ENCODE results near the gene ATOH8. TPM values are rescaled to one million over a fixed set of nuclear protein-coding genes. Genes with fewer than 3 reads are reported as not detected.
A peak's percentile ranks its signal among the peaks of the same experiment; 100 is the strongest.

ATOH8 gene
- total and polyA plus RNA-seq, 2 experiments from 2014 or later = 4.8 to 10.6 TPM

DNA sequence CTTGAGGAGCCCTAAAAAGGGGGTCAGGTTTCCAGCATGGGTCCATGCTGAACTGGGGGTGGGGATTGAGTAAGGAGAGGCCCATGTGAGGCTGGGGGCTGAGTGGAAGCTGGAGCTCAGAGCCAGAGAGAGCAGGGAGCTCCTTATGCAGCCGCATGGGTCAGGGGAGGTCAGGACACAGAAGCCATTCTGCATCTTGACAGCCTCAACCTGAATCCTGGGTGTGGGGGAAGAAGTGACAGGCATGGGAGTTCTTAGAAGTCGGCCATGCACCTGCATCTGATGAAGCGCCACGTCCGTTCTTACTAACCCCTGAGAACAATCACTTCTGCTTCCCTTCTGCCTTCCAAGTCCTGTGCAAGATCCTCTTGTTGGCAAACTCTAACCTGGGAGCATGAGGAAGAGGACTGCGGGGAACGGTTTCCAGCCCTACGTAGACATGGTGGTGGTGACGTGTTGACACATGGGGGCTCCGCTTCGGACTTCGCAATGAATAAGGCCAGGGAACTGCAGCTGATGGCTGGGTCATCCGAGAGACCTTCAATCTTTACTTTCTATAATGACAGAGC, 37.4 kb upstream of the ATOH8 start:
- Histone ChIP-seq H3K4me3 (no peak overlapping the region), H3K36me3 (no peaks in the 10 kb centered on the region), H3K9me3 (ENCODE audit: low read depth) (no peaks in the 10 kb centered on the region), H3K27ac (peak overlapping the region; percentile 20), H3K4me1 (ENCODE audit: low read depth) (peaks cover 11% of the 10 kb centered on the region), H3K27me3 (no peaks in the 10 kb centered on the region)
- peak in 1 of 2 donors; percentile 50 for DNase-seq (ENCODE audit: low read depth in 1 of 2, low spot score in 1 of 2)
- TF ChIP-seq, protein P1, sequence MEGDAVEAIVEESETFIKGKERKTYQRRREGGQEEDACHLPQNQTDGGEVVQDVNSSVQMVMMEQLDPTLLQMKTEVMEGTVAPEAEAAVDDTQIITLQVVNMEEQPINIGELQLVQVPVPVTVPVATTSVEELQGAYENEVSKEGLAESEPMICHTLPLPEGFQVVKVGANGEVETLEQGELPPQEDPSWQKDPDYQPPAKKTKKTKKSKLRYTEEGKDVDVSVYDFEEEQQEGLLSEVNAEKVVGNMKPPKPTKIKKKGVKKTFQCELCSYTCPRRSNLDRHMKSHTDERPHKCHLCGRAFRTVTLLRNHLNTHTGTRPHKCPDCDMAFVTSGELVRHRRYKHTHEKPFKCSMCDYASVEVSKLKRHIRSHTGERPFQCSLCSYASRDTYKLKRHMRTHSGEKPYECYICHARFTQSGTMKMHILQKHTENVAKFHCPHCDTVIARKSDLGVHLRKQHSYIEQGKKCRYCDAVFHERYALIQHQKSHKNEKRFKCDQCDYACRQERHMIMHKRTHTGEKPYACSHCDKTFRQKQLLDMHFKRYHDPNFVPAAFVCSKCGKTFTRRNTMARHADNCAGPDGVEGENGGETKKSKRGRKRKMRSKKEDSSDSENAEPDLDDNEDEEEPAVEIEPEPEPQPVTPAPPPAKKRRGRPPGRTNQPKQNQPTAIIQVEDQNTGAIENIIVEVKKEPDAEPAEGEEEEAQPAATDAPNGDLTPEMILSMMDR (IDR thresholded peaks at IDR 0.05; ENCODE audit: low read depth, low read length) = no peak

DNA sequence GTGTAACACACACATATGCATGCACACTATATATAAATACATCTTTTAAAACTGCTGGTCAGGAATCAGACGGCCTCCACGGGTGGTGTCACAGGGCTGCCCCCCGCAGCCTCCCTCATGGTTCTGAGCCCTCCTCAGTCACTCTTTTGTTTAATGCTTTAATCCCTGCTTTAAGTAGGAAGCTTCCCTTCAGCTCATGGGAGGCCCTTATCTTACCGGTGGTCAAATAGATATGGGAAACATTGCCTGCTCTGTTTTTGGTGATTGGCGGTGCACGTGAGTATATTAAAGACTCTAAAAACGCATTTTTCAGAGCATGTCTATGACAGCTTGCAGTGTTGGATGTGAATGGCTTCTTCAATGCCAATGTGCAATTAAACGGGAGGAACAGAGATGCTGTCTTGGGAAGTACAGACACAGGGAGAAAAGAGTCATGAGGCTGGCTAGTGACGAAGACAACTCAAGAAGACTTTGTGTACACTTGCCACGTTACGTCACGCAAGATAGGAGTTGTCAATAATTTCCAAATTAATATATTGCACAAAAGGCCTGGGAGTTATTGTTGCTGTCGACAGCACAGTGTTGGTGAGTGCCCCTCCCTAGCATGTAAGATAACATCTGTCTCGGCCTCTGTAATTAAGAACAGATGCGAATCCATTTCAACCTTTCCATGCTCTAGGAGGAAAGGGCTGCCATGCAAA, 36.3 kb upstream of the ATOH8 start:
- H3K27ac ChIP-seq = no peak overlapping the region
- TF ChIP-seq, protein P1 (IDR thresholded peaks at IDR 0.05; ENCODE audit: low read depth, low read length) = no peak
- H3K4me1 ChIP-seq (ENCODE audit: low read depth) = peaks cover 11% of the 10 kb centered on the region
- H3K36me3 ChIP-seq = no peaks in the 10 kb centered on the region
- peak in 1 of 2 donors; percentile 70 for DNase-seq (ENCODE audit: low read depth in 1 of 2, low spot score in 1 of 2)
- H3K9me3 ChIP-seq (ENCODE audit: low read depth) = no peaks in the 10 kb centered on the region
- H3K4me3 ChIP-seq = no peak overlapping the region
- no peaks in the 10 kb centered on the region for H3K27me3 ChIP-seq

DNA sequence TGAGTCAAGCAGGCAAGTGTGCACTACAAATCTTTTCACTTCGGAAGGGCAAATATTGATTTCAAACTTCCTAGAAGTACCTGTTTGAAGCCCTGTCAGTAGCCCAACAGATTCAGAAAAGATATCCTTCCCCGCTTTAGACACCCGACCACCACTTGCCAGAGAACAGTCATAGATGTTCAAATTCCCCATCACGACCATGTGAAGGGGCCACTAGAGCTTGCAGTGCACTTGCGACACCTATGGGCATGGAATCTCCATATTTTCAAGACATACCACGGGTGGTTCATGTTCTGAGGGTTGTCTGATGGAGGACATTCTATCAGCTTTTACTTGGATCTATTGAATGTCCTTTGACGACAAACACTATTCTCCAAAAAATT, 35.8 kb upstream of the ATOH8 start:
- Histone ChIP-seq H3K27me3 (no peaks in the 10 kb centered on the region), H3K4me3 (no peak overlapping the region), H3K9me3 (ENCODE audit: low read depth) (no peaks in the 10 kb centered on the region), H3K4me1 (ENCODE audit: low read depth) (peaks cover 11% of the 10 kb centered on the region), H3K27ac (no peak overlapping the region), H3K36me3 (no peaks in the 10 kb centered on the region)
- TF ChIP-seq, protein P1 (IDR thresholded peaks at IDR 0.05; ENCODE audit: low read depth, low read length) = no peak
- DNase-seq (ENCODE audit: low read depth in 1 of 2, low spot score in 1 of 2) = no peak

- no peak for DNase-seq (ENCODE audit: low read depth in 1 of 2, low spot score in 1 of 2)
- Histone ChIP-seq H3K4me1 (ENCODE audit: low read depth) (peaks cover 11% of the 10 kb centered on the region), H3K27me3 (no peaks in the 10 kb centered on the region), H3K4me3 (no peak overlapping the region), H3K9me3 (ENCODE audit: low read depth) (no peaks in the 10 kb centered on the region), H3K27ac (no peak overlapping the region), H3K36me3 (no peaks in the 10 kb centered on the region)
- TF ChIP-seq, protein P1 (IDR thresholded peaks at IDR 0.05; ENCODE audit: low read depth, low read length) = no peak
These were observed 34.8 kb upstream of the ATOH8 start for GRCh38 chr2:85718885-85719492.

DNA sequence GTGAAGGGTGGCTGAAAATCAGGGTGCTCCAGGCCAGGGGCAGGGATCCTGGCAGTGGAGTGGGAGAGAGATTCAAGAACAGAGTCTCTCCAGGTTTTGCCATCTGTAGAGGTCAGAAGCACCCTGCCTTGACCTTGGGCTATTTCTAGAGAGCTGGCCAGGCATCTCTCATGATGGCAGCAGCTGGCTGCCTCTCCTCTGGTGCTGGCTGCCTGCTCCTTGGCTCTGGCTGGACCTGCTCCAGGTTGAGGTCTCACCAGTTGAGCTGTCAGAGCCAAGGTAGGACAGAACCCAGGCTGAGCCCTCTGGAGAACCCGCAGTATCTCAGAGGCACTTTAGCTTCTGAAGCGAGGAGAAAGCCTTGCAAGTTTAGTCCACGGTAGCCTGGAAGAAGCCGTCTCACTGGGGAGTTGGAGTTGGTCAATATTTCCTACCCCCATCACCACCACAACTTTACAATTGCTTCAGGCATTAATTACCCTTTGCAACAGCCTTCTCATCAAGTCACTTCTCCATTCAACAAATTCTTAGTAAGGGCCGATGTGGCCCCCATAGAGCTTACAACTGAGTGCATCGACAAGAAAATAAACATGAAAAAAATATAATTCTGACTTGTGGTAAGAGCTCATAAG, 34.1 kb upstream of the ATOH8 start:
- TF ChIP-seq, protein P1 (IDR thresholded peaks at IDR 0.05; ENCODE audit: low read depth, low read length) = no peak
- Histone ChIP-seq H3K4me1 (ENCODE audit: low read depth) (peaks cover 11% of the 10 kb centered on the region), H3K36me3 (no peaks in the 10 kb centered on the region), H3K27me3 (no peaks in the 10 kb centered on the region), H3K4me3 (no peak overlapping the region), H3K9me3 (ENCODE audit: low read depth) (no peaks in the 10 kb centered on the region), H3K27ac (no peak overlapping the region)
- peak in 1 of 2 donors; percentile 31 for DNase-seq (ENCODE audit: low read depth in 1 of 2, low spot score in 1 of 2)

Measured in cardiac muscle cell (in vitro differentiated cells and primary cell).